SK-N-SH (cell line): Measurements from ENCODE around the gene C7orf25. TPM values are rescaled to one million over a fixed set of nuclear protein-coding genes. Genes with fewer than 3 reads are reported as not detected.

Source experiments
- polyA plus RNA-seq, 3 experiments: library from polyadenylated mRNA; depleted of rRNA; stranded (reverse); fragments of >200 nt; gene quantifications; 2 replicates each; pipeline ENCODE4 v1.2.3, GENCODE V29; 2012

C7orf25 gene
- polyA plus RNA-seq, 1 of the 3 experiments (the other 2 are of a cell fraction) = 6.1 TPM

Other genes starting within 250 kb of the C7orf25 start
- gene PSMA2, start 20.1 kb upstream of the C7orf25 start, polyA plus RNA-seq (2012; rRNA removed) = 101 and 132 TPM in 2 replicates
- gene MRPL32, start 20.3 kb upstream of the C7orf25 start, polyA plus RNA-seq (2012; rRNA removed) = 73.1 and 87.5 TPM in 2 replicates
- not detected in 2 replicates for gene HECW1, start 200.6 kb upstream of the C7orf25 start, polyA plus RNA-seq (2012; rRNA removed)